WTC11 (cell line): Measurements from ENCODE around the gene ALK. TPM values are rescaled to one million over a fixed set of nuclear protein-coding genes. Genes with fewer than 3 reads are reported as not detected.

ENCODE experiments used
- ATAC-seq: fragments of 200-7000 bp; cut with Tn5 transposase; 2 replicates; pipeline ENCODE4 v1.10.0; 2021; ENCODE audit warnings: mild to moderate bottlenecking, moderate library complexity
- CTCF ChIA-PET: fragments of 300-600 bp; sonication (Branson Sonifier 250); formaldehyde crosslinking; loops from one replicate; lab custom pipeline; 2021; ENCODE audit warnings: antibody characterized with exemption; lab: Charles Lee
- POLR2A ChIA-PET: fragments of 350-600 bp; sonication (Branson Sonifier 250); formaldehyde crosslinking; loops from one replicate; lab custom pipeline; 2021; ENCODE audit warnings: antibody characterized with exemption; lab: Charles Lee
- DNase-seq: peaks from one replicate; pipeline ENCODE4 v3.0.0; 2021; ENCODE audit warnings: low spot score
- H3K27ac Mint-ChIP-seq: 2 replicates; pipeline ENCODE4 v1.8.0; 2021; ENCODE audit warnings: mixed read lengths
- H3K27me3 Mint-ChIP-seq: 2 replicates; pipeline ENCODE4 v1.8.0; 2021; ENCODE audit warnings: low read depth, mild to moderate bottlenecking, moderate library complexity, mixed read lengths
- H3K36me3 Mint-ChIP-seq: 2 replicates; pipeline ENCODE4 v1.8.0; 2021; ENCODE audit warnings: mixed read lengths
- H3K4me1 Mint-ChIP-seq: 2 replicates; pipeline ENCODE4 v1.8.0; 2022; ENCODE audit warnings: mixed read lengths
- H3K4me3 Mint-ChIP-seq: 2 replicates; pipeline ENCODE4 v1.8.0; 2021; ENCODE audit warnings: mild to moderate bottlenecking, moderate library complexity, mixed read lengths
- H3K9me3 Mint-ChIP-seq: 2 replicates; pipeline ENCODE4 v1.8.0; 2021; ENCODE audit warnings: mixed read lengths
- CBFB ChIP-seq: sonication (generic); formaldehyde crosslinking; IDR thresholded peaks from 2 replicates; pipeline ENCODE4 v1.8.1; 2022; ENCODE audit warnings: mild to moderate bottlenecking, low read depth, missing genetic modification reagents
- FOXK1 ChIP-seq: sonication (generic); formaldehyde crosslinking; IDR thresholded peaks from 2 replicates; pipeline ENCODE4 v1.8.0; 2022; ENCODE audit warnings: mild to moderate bottlenecking, moderate library complexity, missing genetic modification reagents
- HMGA2 ChIP-seq: fragments of 250-450 bp; sonication (Bioruptor Pico); IDR thresholded peaks from 2 replicates; pipeline ENCODE4 v1.4.0; 2021; ENCODE audit warnings: mild to moderate bottlenecking, moderate library complexity
- JAZF1 ChIP-seq: fragments of 250-450 bp; sonication (Bioruptor Pico); IDR thresholded peaks from 2 replicates; pipeline ENCODE4 v1.9.0; 2021; ENCODE audit warnings: moderate library complexity, mild to moderate bottlenecking, inconsistent platforms
- MXD4 ChIP-seq: fragments of 250-450 bp; sonication (Bioruptor Pico); IDR thresholded peaks from 2 replicates; pipeline ENCODE4 v1.8.0; 2021; ENCODE audit warnings: mild to moderate bottlenecking, moderate library complexity, borderline replicate concordance
- NFYB ChIP-seq: sonication (generic); formaldehyde crosslinking; conservative IDR thresholded peaks from 2 replicates; pipeline ENCODE4 v1.8.0; 2022; ENCODE audit warnings: low read depth, missing genetic modification reagents
- OVOL2 ChIP-seq: fragments of 250-450 bp; sonication (Bioruptor Pico); IDR thresholded peaks from 2 replicates; pipeline ENCODE4 v1.9.0; 2021; ENCODE audit warnings: mild to moderate bottlenecking, borderline replicate concordance
- RORB ChIP-seq: fragments of 250-450 bp; sonication (Bioruptor Pico); IDR thresholded peaks from 2 replicates; pipeline ENCODE4 v1.9.0; 2021; ENCODE audit warnings: mild to moderate bottlenecking
- USF2 ChIP-seq: sonication (generic); formaldehyde crosslinking; IDR thresholded peaks from 2 replicates; pipeline ENCODE4 v1.8.1; 2023; ENCODE audit warnings: mild to moderate bottlenecking, missing genetic modification reagents, moderate library complexity
- ZBTB21 ChIP-seq: sonication (generic); formaldehyde crosslinking; IDR thresholded peaks from 2 replicates; pipeline ENCODE4 v1.8.1; 2023; ENCODE audit warnings: mild to moderate bottlenecking, missing genetic modification reagents, borderline replicate concordance
- ZNF138 ChIP-seq: sonication (generic); formaldehyde crosslinking; conservative IDR thresholded peaks from 2 replicates; pipeline ENCODE4 v1.8.1; 2022; ENCODE audit warnings: mild to moderate bottlenecking, moderate library complexity, missing genetic modification reagents
- ZNF219 ChIP-seq: sonication (generic); formaldehyde crosslinking; IDR thresholded peaks from 2 replicates; pipeline ENCODE4 v1.8.0; 2023; ENCODE audit warnings: missing genetic modification reagents, mild to moderate bottlenecking, borderline replicate concordance
- ZNF281 ChIP-seq: sonication (generic); formaldehyde crosslinking; IDR thresholded peaks from 2 replicates; pipeline ENCODE4 v1.8.0; 2023; ENCODE audit warnings: mild to moderate bottlenecking, missing genetic modification reagents
- ZNF425 ChIP-seq: fragments of 250-450 bp; sonication (Bioruptor Pico); conservative IDR thresholded peaks from 2 replicates; pipeline ENCODE4 v1.9.0; 2021; ENCODE audit warnings: mild to moderate bottlenecking
- ZNF532 ChIP-seq: fragments of 250-450 bp; sonication (Bioruptor Pico); IDR thresholded peaks from 2 replicates; pipeline ENCODE4 v1.9.0; 2021; ENCODE audit warnings: mild to moderate bottlenecking, borderline replicate concordance
- total RNA-seq: library from RNA; stranded (reverse); gene quantifications from 3 replicates; pipeline ENCODE4 v1.2.3, GENCODE V29; 2021

ALK gene
- total RNA-seq, 1 experiment from 2014 or later, result not detected

- no peak for TF ChIP-seq ZNF532
- TF ChIP-seq ZNF425 (CRISPR knock-in tag), result no peak
- TF ChIP-seq JAZF1, result no peak
- TF ChIP-seq USF2 (CRISPR knock-in tag), result no peak
- no peak for TF ChIP-seq ZNF281 (CRISPR knock-in tag)
- TF ChIP-seq HMGA2 (CRISPR knock-in tag), result no peak
- TF ChIP-seq ZNF219 (CRISPR knock-in tag), result no peak
- no peak for TF ChIP-seq OVOL2 (CRISPR knock-in tag)
- TF ChIP-seq, all 79 proteins: peak for 0
These were observed 334.5 kb downstream of the ALK start (continued) for GRCh38 chr2:29586919-29587318.

- Mint-ChIP-seq H3K27ac (no peak overlapping the region), H3K4me3 (no peak overlapping the region), H3K9me3 (no peaks in the 10 kb centered on the region), H3K27me3 (peaks cover 15% of the 10 kb centered on the region), H3K36me3 (no peaks in the 10 kb centered on the region), H3K4me1 (peaks cover 13% of the 10 kb centered on the region)
- POLR2A ChIA-PET, result no interaction called here
- no peak for ATAC-seq
- CTCF ChIA-PET, result no interaction called here
- TF ChIP-seq HMGA2 (CRISPR knock-in tag) (no peak), FOXK1 (CRISPR knock-in tag) (no peak), NFYB (no peak), MXD4 (CRISPR knock-in tag) (no peak), CBFB (no peak), ZBTB21 (no peak), RORB (CRISPR knock-in tag) (no peak), ZNF138 (CRISPR knock-in tag) (no peak)
- DNase-seq, result no peak
These were observed 337.7 kb downstream of the ALK start for GRCh38 chr2:29583548-29584156.
